Epidermal melanocyte (primary cell): ENCODE data around the gene POU2F3.

Experiments used
- DNase-seq: peaks from one replicate; pipeline ENCODE4 v3.0.0; 2011; ENCODE audit warnings: low spot score; ENCODE audit not compliant: insufficient read length

POU2F3 gene

GRCh38 chr11:120337355-120338106 is 97.6 kb downstream of the POU2F3 start:
- no peak for DNase-seq

GRCh38 chr11:120338107-120338933 is 98.4 kb downstream of the POU2F3 start:
- DNase-seq, result no peak

GRCh38 chr11:120339394-120339890 is 99.5 kb downstream of the POU2F3 start:
- DNase-seq, result no peak

GRCh38 chr11:120340529-120340928 is 100.6 kb downstream of the POU2F3 start:
- no peak for DNase-seq

- DNase-seq, result no peak
Observed at GRCh38 chr11:120342226-120342625, 102.3 kb downstream of the POU2F3 start.

GRCh38 chr11:120342678-120343077 is 102.7 kb downstream of the POU2F3 start:
- DNase-seq, result no peak

GRCh38 chr11:120343429-120343828 is 103.5 kb downstream of the POU2F3 start:
- DNase-seq, result no peak

GRCh38 chr11:120344302-120345004 is 104.5 kb downstream of the POU2F3 start:
- no peak for DNase-seq

GRCh38 chr11:120346233-120346632 is 106.3 kb downstream of the POU2F3 start:
- DNase-seq, result no peak

- DNase-seq, result no peak
Observed at GRCh38 chr11:120350637-120351036, 110.7 kb downstream of the POU2F3 start.

GRCh38 chr11:120352405-120352804 is 112.5 kb downstream of the POU2F3 start:
- DNase-seq, result no peak

- DNase-seq, result no peak
Observed at GRCh38 chr11:120354068-120354467, 114.1 kb downstream of the POU2F3 start.

GRCh38 chr11:120354779-120355178 is 114.8 kb downstream of the POU2F3 start:
- DNase-seq, result no peak

- no peak for DNase-seq
Observed at GRCh38 chr11:120357620-120358019, 117.7 kb downstream of the POU2F3 start.

- DNase-seq, result no peak
Observed at GRCh38 chr11:120358729-120359128, 118.8 kb downstream of the POU2F3 start.

GRCh38 chr11:120363436-120363835 is 123.5 kb downstream of the POU2F3 start:
- no peak for DNase-seq

GRCh38 chr11:120365512-120365911 is 125.6 kb downstream of the POU2F3 start:
- DNase-seq, result no peak
